Neural cell (in vitro differentiated cells): Measurements from ENCODE around the gene NT5M. TPM values are rescaled to one million over a fixed set of nuclear protein-coding genes. Genes with fewer than 3 reads are reported as not detected.
A peak's percentile ranks its signal among the peaks of the same experiment; 100 is the strongest.

Source experiments
- H2AFZ ChIP-seq: fragments of 200-600, 300-800 bp; sonication (generic), shearing (Covaris generic); 2 replicates; pipeline ENCODE4 v1.6.0; 2014; ENCODE audit warnings: low read depth, mild to moderate bottlenecking, antibody characterized with exemption, low read length, moderate library complexity
- H3F3A ChIP-seq: fragments of 200-600 bp; shearing (Covaris generic); 2 replicates; pipeline ENCODE4 v1.6.1; 2016; ENCODE audit warnings: mild to moderate bottlenecking, moderate library complexity, mixed read lengths, antibody characterized with exemption, low read length; ENCODE audit not compliant: insufficient read depth, poor library complexity, severe bottlenecking
- H3K27ac ChIP-seq: fragments of 200-600, 300-800 bp; sonication (generic), shearing (Covaris generic); 2 replicates; pipeline ENCODE4 v1.5.1; 2014; ENCODE audit warnings: mild to moderate bottlenecking, low read length, moderate library complexity
- H3K27me3 ChIP-seq: fragments of 300-800, 200-600 bp; sonication (generic), shearing (Covaris generic); 2 replicates; pipeline ENCODE4 v1.6.0; 2014; ENCODE audit warnings: mild to moderate bottlenecking, low read depth, low read length, moderate library complexity; ENCODE audit not compliant: insufficient read depth
- H3K36me3 ChIP-seq: fragments of 300-800, 200-600 bp; sonication (generic), shearing (Covaris generic); 2 replicates; pipeline ENCODE4 v1.5.1; 2014; ENCODE audit warnings: mild to moderate bottlenecking, antibody characterized with exemption, low read length, moderate library complexity; ENCODE audit not compliant: insufficient read depth
- H3K4me2 ChIP-seq: fragments of 300-800, 200-600 bp; sonication (generic), shearing (Covaris generic); 2 replicates; pipeline ENCODE4 v1.6.0; 2014; ENCODE audit warnings: mild to moderate bottlenecking, low read length
- H3K4me3 ChIP-seq: fragments of 300-800, 200-600 bp; sonication (generic), shearing (Covaris generic); 2 replicates; pipeline ENCODE4 v1.5.1; 2014; ENCODE audit warnings: mild to moderate bottlenecking, low read length, moderate library complexity
- H3K79me2 ChIP-seq: fragments of 200-600 bp; shearing (Covaris generic); replicated peaks from 2 replicates; pipeline ENCODE4 v1.6.0; 2014; ENCODE audit warnings: mild to moderate bottlenecking, low read length, moderate library complexity; ENCODE audit not compliant: insufficient read depth
- H3K9ac ChIP-seq: fragments of 300-800, 200-600 bp; sonication (generic), shearing (Covaris generic); 2 replicates; pipeline ENCODE4 v1.6.1; 2016; ENCODE audit warnings: mild to moderate bottlenecking, low read length, mixed read lengths
- H3K9me2 ChIP-seq: fragments of 200-600 bp; shearing (Covaris generic); 2 replicates; pipeline ENCODE4 v1.6.1; 2016; ENCODE audit warnings: mild to moderate bottlenecking, low read length, mixed read lengths; ENCODE audit not compliant: insufficient read depth
- H3K9me3 ChIP-seq: fragments of 200-600, 300-800 bp; sonication (generic), shearing (Covaris generic); 2 replicates; pipeline ENCODE4 v1.6.1; 2016; ENCODE audit warnings: mild to moderate bottlenecking, mixed run types, low read length, moderate library complexity, mixed read lengths
- H4K20me1 ChIP-seq: fragments of 200-600 bp; shearing (Covaris generic); 2 replicates; pipeline ENCODE4 v1.6.1; 2016; ENCODE audit warnings: mild to moderate bottlenecking, mixed run types; ENCODE audit not compliant: insufficient read depth
- POLR2AphosphoS5 ChIP-seq: IDR thresholded peaks from 2 replicates; pipeline ENCODE4 v1.6.1; 2012
- RAD21 ChIP-seq: fragments of 450-650 bp; conservative IDR thresholded peaks from 2 replicates; pipeline ENCODE4 v1.6.1; 2014; ENCODE audit warnings: antibody characterized with exemption, mild to moderate bottlenecking, moderate library complexity
- REST ChIP-seq: IDR thresholded peaks from 2 replicates; pipeline ENCODE4 v1.6.1; 2012; ENCODE audit warnings: borderline replicate concordance
- TAF1 ChIP-seq: IDR thresholded peaks from 2 replicates; pipeline ENCODE4 v1.6.1; 2012; ENCODE audit warnings: low read depth
- polyA plus RNA-seq: library from polyadenylated mRNA; depleted of rRNA; stranded (reverse); fragments of >200 nt; gene quantifications from 2 replicates; pipeline ENCODE4 v1.2.3, GENCODE V29; 2014
- TF ChIP-seq, protein P1 (sequence below): fragments of 450-650 bp; IDR thresholded peaks from 2 replicates; pipeline ENCODE4 v1.5.1; 2014; ENCODE audit warnings: antibody characterized with exemption, mild to moderate bottlenecking, moderate library complexity; ENCODE audit not compliant: poor library complexity, severe bottlenecking

Gene NT5M
- polyA plus RNA-seq, 1 donor from 2014 or later = 11.1 TPM

DNA sequence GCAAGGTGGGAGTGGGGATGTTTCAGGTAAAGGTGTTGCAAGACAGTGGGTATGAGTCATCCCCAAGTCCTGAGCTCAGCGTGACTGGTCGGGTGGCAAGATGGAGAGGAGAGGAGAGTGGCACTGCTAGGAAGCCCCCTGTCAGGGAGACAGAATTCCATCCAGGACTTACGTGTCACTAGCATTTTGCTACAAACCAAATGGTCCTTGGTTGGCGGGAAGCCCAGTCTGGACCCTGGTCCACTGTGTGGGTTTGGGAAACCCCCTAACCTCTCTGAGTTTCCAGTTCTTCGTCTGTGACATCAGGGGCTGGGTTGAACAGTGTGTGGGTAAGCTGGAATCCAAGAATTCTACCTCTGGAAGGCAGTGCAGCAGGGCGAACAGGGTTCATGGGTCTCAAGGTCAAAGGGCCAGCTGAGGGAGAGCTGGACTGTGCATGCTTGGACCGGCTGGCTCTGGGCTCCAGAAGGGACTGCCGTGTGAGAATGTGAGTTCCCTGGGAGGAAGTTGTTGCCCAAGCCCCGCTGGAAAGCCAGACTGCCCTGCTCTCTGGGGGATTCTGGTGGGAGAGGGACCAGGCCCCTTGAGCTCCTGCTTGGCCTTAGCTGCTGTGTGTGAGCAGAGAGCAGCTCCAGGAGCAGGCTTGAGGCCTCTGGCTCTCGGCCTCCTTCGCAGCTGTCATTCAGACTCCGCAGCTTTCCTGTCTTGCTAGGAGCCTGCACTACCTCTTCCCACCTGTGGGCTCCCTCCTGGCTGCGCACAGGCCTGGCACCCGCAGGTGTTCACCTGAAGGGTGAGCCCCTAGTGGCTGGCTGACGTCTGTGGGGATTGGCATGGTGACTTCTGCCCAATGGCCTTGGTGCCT lies 84.6 kb downstream of the NT5M start:
- H3K79me2 ChIP-seq = no peaks in the 10 kb centered on the region
- H3K27ac ChIP-seq = peak overlapping the region; percentile 40
- no peak overlapping the region for H3K4me2 ChIP-seq
- no peak overlapping the region for H3K4me3 ChIP-seq
- no peak overlapping the region for H2AFZ ChIP-seq
- H3K9me3 ChIP-seq = no peaks in the 10 kb centered on the region
- H4K20me1 ChIP-seq = no peaks in the 10 kb centered on the region
- peak overlapping the region; percentile 28 for H3K9ac ChIP-seq
- H3K36me3 ChIP-seq = no peaks in the 10 kb centered on the region
- TF ChIP-seq RAD21 (peak; percentile 23), REST (no peak)
- TF ChIP-seq, protein P1, sequence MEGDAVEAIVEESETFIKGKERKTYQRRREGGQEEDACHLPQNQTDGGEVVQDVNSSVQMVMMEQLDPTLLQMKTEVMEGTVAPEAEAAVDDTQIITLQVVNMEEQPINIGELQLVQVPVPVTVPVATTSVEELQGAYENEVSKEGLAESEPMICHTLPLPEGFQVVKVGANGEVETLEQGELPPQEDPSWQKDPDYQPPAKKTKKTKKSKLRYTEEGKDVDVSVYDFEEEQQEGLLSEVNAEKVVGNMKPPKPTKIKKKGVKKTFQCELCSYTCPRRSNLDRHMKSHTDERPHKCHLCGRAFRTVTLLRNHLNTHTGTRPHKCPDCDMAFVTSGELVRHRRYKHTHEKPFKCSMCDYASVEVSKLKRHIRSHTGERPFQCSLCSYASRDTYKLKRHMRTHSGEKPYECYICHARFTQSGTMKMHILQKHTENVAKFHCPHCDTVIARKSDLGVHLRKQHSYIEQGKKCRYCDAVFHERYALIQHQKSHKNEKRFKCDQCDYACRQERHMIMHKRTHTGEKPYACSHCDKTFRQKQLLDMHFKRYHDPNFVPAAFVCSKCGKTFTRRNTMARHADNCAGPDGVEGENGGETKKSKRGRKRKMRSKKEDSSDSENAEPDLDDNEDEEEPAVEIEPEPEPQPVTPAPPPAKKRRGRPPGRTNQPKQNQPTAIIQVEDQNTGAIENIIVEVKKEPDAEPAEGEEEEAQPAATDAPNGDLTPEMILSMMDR = peak; percentile 68
- no peaks in the 10 kb centered on the region for H3K27me3 ChIP-seq
- H3K9me2 ChIP-seq = no peaks in the 10 kb centered on the region
- H3F3A ChIP-seq = no peaks in the 10 kb centered on the region

DNA sequence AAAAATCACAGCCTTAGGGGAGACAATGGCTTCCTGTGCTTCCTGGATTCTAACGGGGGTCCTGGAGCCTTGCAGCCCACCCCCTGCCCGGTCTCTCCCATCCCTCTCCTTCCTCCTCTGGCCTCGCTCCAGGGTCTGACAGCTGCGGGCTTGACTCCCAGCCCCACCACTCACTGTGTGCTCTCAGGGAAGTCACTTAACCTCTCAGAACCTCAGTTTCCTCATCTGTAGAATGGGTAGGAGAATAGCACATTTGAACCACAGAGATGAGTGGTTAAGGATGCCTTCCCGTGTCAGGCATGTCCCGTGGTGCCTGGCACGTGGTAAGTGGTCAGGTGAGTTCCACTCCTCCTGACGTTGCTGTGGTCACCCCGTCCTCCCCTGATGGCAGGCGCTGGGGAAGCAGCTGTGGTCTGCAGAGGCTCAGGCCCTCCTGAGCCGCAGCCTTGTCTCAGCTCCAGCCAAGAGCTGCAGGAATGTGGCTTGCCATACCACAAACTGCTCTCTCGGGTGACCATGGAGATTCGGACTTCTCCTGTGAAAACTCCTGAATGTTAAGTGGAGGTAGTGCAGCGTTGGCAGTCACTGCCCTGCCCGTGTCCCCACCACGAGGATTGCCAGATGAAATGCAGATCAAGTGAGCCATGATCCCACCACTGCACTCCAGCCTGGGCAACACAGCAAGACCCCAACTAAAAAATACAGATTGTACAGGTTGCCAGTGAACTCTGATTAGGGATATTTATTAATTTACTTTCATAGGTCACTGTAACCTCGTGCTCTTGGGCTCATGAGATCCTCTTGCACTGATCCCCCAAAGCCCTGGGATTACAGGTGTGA lies 85.7 kb downstream of the NT5M start:
- Histone ChIP-seq H3K9ac (no peak overlapping the region), H3K36me3 (no peaks in the 10 kb centered on the region), H3F3A (no peaks in the 10 kb centered on the region), H3K79me2 (no peaks in the 10 kb centered on the region), H3K4me3 (no peak overlapping the region), H2AFZ (no peak overlapping the region), H3K9me3 (no peaks in the 10 kb centered on the region), H3K27me3 (no peaks in the 10 kb centered on the region), H3K27ac (no peak overlapping the region), H3K4me2 (no peak overlapping the region), H3K9me2 (no peaks in the 10 kb centered on the region), H4K20me1 (no peaks in the 10 kb centered on the region)
- TF ChIP-seq TAF1 = no peak
- TF ChIP-seq, protein P1 = no peak
- TF ChIP-seq POLR2AphosphoS5 = no peak
